Heart right ventricle (tissue), 16 donors: ENCODE measurements around the gene LGALS13. TPM values are rescaled to one million over a fixed set of nuclear protein-coding genes. Genes with fewer than 3 reads are reported as not detected.

Source experiments
- ATAC-seq, 8 donors: fragments of 200-7000 bp; cut with Tn5 transposase; one replicate each; pipeline ENCODE4 v1.9.1; 2020; ENCODE audit warnings: mild to moderate bottlenecking in 8 of 8, moderate library complexity in 8 of 8, moderate number of reproducible peaks in 1 of 8
- DNase-seq, 2 donors: peaks; one replicate each; pipeline ENCODE4 v3.0.0-alpha.2; 2020
- H3K27ac ChIP-seq, 10 donors: fragments of 200-600 bp; sonication (generic) in 2 of 10; one replicate each; pipeline versions ENCODE4 v1.5.0 to v1.8.0; 2020 to 2022; ENCODE audit warnings: mild to moderate bottlenecking in 3 of 10
- H3K27me3 ChIP-seq, 7 donors: fragments of 200-600 bp; one replicate each; pipeline ENCODE4 v1.8.0; 2021 to 2022; ENCODE audit warnings: mild to moderate bottlenecking in 2 of 7
- H3K36me3 ChIP-seq, 9 donors: fragments of 200-600 bp; sonication (generic) in 1 of 9; one replicate each; pipeline versions ENCODE4 v1.5.0 to v1.8.0; 2020 to 2022; ENCODE audit warnings: mild to moderate bottlenecking in 2 of 9
- H3K4me1 ChIP-seq, 9 donors: fragments of 200-600 bp; sonication (generic) in 1 of 9; one replicate each; pipeline versions ENCODE4 v1.5.0 to v1.8.0; 2020 to 2022; ENCODE audit warnings: mild to moderate bottlenecking in 4 of 9
- H3K4me3 ChIP-seq, 10 donors: fragments of 200-600 bp; sonication (generic) in 2 of 10; one replicate each; pipeline versions ENCODE4 v1.5.0 to v1.8.0; 2020 to 2022; ENCODE audit warnings: mild to moderate bottlenecking in 7 of 10, moderate library complexity in 2 of 10
- H3K9me3 ChIP-seq, 11 donors: fragments of 200-600 bp in 10 of 11; sonication (generic) in 2 of 11; one replicate each; pipeline versions ENCODE4 v1.5.0 to v1.8.0; 2013 to 2022; ENCODE audit warnings: mild to moderate bottlenecking in 2 of 11, control low read depth in 1 of 11, moderate library complexity in 1 of 11
- CTCF ChIP-seq, 9 donors: fragments of 200-600 bp; sonication (generic) in 2 of 9; IDR thresholded peaks; one replicate each; pipeline versions ENCODE4 v1.5.0 to v1.8.0; 2021 to 2022; ENCODE audit warnings: antibody characterized with exemption in 9 of 9, mild to moderate bottlenecking in 5 of 9, moderate library complexity in 1 of 9
- WGBS, 2 donors: extraction: QIAGEN DNeasy Blood & Tissue Kit; methylation state at CpG; one replicate each; pipeline ENCODE4 v1.1.7; 2013; ENCODE audit warnings: inconsistent platforms in 1 of 2; 5-methylcytosine and 5-hydroxymethylcytosine counted together
- intact Hi-C, 10 donors: fragments of 100-400 bp; cut with DNase I; formaldehyde crosslinking; loops; one replicate each; pipeline versions ENCODE4 v1.11.1 to v1.14.2; 2022
- polyA plus RNA-seq, 2 donors: library from polyadenylated mRNA; stranded (reverse); fragments of 200-250 nt; gene quantifications; one replicate each; pipeline ENCODE4 v1.2.3, GENCODE V29; 2013
- total RNA-seq, 10 donors: library from RNA; stranded (reverse); fragmentation: NEBNext Ultra II Directional in 3 of 10; extraction: Animal tissue kit (Norgen Biotek cat#: 25700) in 3 of 10; gene quantifications; one replicate each; pipeline versions ENCODE4 v1.2.1 to v1.2.4, GENCODE V29; 2021 to 2023
- donor health status: Arrhythmogenic right ventricular cardiomyopathy.
- donor health status: ischemic (EF 13 %, LVEDD 7.1; RV severe dilation, severe dysfunction).
- donor health status: healthy with polysubstance abuse.
- donor health status: DM: no; HTN: yes; CAD: no.
- donor health status: DM: no; HTN: no; CAD: no.
- donor health status: ischemic (EF 25% LVEDD 6.9; RV normal size, moderate dysfunction).
- donor health status: ischemic (EF 25% LVEDD 5.7; RV mildly dilated, moderate dysfunction).
- donor health status: healthy.
- donor health status: DM: yes; HTN: yes; CAD: no.
- donor health status: Ischemic cardiomyopathy.
- donor health status: ischemic (EF 35%, LVEDD 5.7; RV mildly dilated, moderate dysfunction).
- donor health status: nonischemic (EF 11% LVEDD 7.7; RV severe dilation, severe dysfunction).
- donor health status: DM: yes; HTN: yes; CAD: no.
- donor health status: PGD.
- donor health status: ischemic (EF 29% LVEDD 5.4; RV normal size, mild dysfunction).
- donor health status: nonischemic (EF 23%, LVEDD 6.1; RV moderate dilation, normal function).

LGALS13 gene
- total and polyA plus RNA-seq, 12 donors = not detected

- H3K27ac ChIP-seq = no peak overlapping the region
- ATAC-seq = no peak
- DNase-seq = no peak
- H3K4me3 ChIP-seq = no peak overlapping the region
- intact Hi-C loops = no loop called here
- 61 to 74% methylated on average over 3 of the region's 3 CpGs for WGBS, 2 donors
- peaks cover 0 to 50% (median 23%) of the 10 kb centered on the region in 7 donors for H3K27me3 ChIP-seq
- H3K36me3 ChIP-seq = no peaks in the 10 kb centered on the region
- TF ChIP-seq CTCF (IDR thresholded peaks at IDR 0.05) = no peak
- peaks cover 0 to 17% (median 4%) of the 10 kb centered on the region in 11 donors for H3K9me3 ChIP-seq
- H3K4me1 ChIP-seq = no peaks in the 10 kb centered on the region
Measured at GRCh38 chr19:39568604-39569003, 33.7 kb upstream of the LGALS13 start.

GRCh38 chr19:39582442-39582841 lies 19.9 kb upstream of the LGALS13 start:
- no peak for DNase-seq
- H3K36me3 ChIP-seq = no peaks in the 10 kb centered on the region
- 51 to 57% methylated on average over 4 of the region's 4 CpGs for WGBS, 2 donors
- intact Hi-C loops = no loop called here
- no peak overlapping the region for H3K4me3 ChIP-seq
- no peaks in the 10 kb centered on the region for H3K4me1 ChIP-seq
- no peak overlapping the region for H3K27ac ChIP-seq
- H3K9me3 ChIP-seq = peaks cover 0 to 11% (median 0%) of the 10 kb centered on the region in 11 donors
- TF ChIP-seq CTCF (IDR thresholded peaks at IDR 0.05) = no peak
- no peak for ATAC-seq
- H3K27me3 ChIP-seq = peaks cover 0 to 25% (median 12%) of the 10 kb centered on the region in 7 donors

GRCh38 chr19:39582891-39583625 lies 19.3 kb upstream of the LGALS13 start:
- Histone ChIP-seq H3K27ac (no peak overlapping the region), H3K4me3 (no peak overlapping the region), H3K4me1 (no peaks in the 10 kb centered on the region), H3K9me3 (peaks cover 0 to 11% (median 0%) of the 10 kb centered on the region in 11 donors), H3K27me3 (peaks cover 0 to 27% (median 12%) of the 10 kb centered on the region in 7 donors), H3K36me3 (no peaks in the 10 kb centered on the region)
- WGBS, 2 donors = 57 to 65% methylated on average over 8 of the region's 8 CpGs
- intact Hi-C loops = no loop called here
- no peak for ATAC-seq
- TF ChIP-seq CTCF (IDR thresholded peaks at IDR 0.05) = no peak
- DNase-seq = no peak

GRCh38 chr19:39587496-39587895 lies 14.8 kb upstream of the LGALS13 start:
- H3K36me3 ChIP-seq = no peaks in the 10 kb centered on the region
- 58 to 63% methylated on average over 4 of the region's 4 CpGs for WGBS, 2 donors
- H3K27ac ChIP-seq = no peak overlapping the region
- DNase-seq (no peak), ATAC-seq (no peak)
- H3K4me1 ChIP-seq = no peaks in the 10 kb centered on the region
- no peak overlapping the region for H3K4me3 ChIP-seq
- no peaks in the 10 kb centered on the region for H3K9me3 ChIP-seq
- peaks cover 0 to 19% (median 15%) of the 10 kb centered on the region in 7 donors for H3K27me3 ChIP-seq
- intact Hi-C loops = no loop called here
- no peak for TF ChIP-seq CTCF (IDR thresholded peaks at IDR 0.05)
